CD4-positive, alpha-beta T cell treated with Interleukin-4 for 1 hour (primary cell): ENCODE measurements around the gene GPR132.

Experiments
- DNase-seq, 2 donors: peaks; one replicate each; pipeline ENCODE4 v3.0.0-alpha.2; 2020 to 2022

The GPR132 gene

GRCh38 chr14:105015905-105016304 is 49.3 kb downstream of the GPR132 start:
- no peak for DNase-seq

- peak in 1 of 2 donors; percentile 41 for DNase-seq
These were observed 50.0 kb downstream of the GPR132 start for GRCh38 chr14:105015242-105015641.

GRCh38 chr14:105014631-105015030 is 50.6 kb downstream of the GPR132 start:
- DNase-seq = no peak

- DNase-seq = no peak
These were observed 51.2 kb downstream of the GPR132 start for GRCh38 chr14:105014032-105014431.

GRCh38 chr14:105013150-105013785 is 52.0 kb downstream of the GPR132 start:
- no peak for DNase-seq

GRCh38 chr14:105012171-105012985 is 52.9 kb downstream of the GPR132 start:
- DNase-seq = no peak

GRCh38 chr14:105011312-105011990 is 53.8 kb downstream of the GPR132 start:
- DNase-seq = no peak

GRCh38 chr14:105010891-105011291 is 54.3 kb downstream of the GPR132 start:
- no peak for DNase-seq

- no peak for DNase-seq
These were observed 55.1 kb downstream of the GPR132 start for GRCh38 chr14:105010106-105010505.

GRCh38 chr14:105007593-105008264 is 57.5 kb downstream of the GPR132 start:
- DNase-seq = no peak

GRCh38 chr14:105006831-105007592 is 58.2 kb downstream of the GPR132 start:
- no peak for DNase-seq

GRCh38 chr14:105005929-105006830 is 59.0 kb downstream of the GPR132 start:
- no peak for DNase-seq

- no peak for DNase-seq
These were observed 59.8 kb downstream of the GPR132 start for GRCh38 chr14:105005329-105005928.
